ENCODE data around the gene TTC22. TPM values are rescaled to one million over a fixed set of nuclear protein-coding genes. Genes with fewer than 3 reads are reported as not detected.

Gene TTC22
- total RNA-seq, 4 donors from 2014 or later, result 0.10 to 0.24 (median 0.13) TPM; not detected in 1

DNA sequence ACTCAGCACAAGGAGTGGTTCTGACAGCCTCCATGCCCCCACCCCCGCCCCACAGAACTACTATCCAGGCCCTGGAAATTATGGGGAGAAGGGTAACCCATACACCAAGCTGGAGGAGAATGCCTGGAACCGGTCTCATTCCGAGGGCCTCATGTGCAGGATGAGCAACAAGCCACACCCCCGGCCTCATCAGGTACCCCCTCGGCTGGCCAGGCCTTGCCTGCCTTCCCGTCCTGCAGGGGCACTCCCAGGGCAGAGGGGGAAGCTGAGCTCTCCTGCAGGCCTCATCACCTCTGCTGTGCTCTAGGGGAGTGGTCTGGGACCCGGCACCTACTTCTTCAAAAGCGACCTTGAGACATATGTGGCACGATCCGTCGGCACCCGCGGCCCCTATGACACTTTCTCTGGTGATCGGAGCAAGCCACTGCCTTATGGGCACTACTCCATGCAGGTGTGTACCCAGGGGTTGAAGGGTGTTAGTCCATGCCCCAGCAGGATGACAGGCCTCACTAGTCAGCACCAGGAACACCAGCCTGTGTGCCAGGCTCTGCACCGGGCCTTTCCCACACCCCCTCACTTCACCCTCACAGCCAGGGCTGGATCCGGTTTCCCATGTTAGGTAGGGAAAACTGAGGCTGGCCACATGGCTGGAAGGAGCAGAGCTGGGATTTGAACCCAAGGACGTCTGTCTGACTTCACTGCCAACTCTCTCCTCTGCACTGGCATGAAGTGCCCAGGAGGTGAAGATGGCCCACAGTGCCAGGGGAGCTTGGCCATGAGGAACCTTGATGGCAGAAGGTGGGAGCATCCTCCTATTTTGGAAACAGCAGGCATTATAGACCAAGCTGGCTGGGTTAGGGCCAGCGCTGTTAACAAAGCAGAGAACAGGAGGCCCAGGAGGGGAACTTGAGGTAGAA is 10.9 kb upstream of the TTC22 start:
- no peaks in the 10 kb centered on the region for H3K4me1 ChIP-seq
- no peak for TF ChIP-seq POLR2A (IDR thresholded peaks at IDR 0.05)
- TF ChIP-seq, protein P1, sequence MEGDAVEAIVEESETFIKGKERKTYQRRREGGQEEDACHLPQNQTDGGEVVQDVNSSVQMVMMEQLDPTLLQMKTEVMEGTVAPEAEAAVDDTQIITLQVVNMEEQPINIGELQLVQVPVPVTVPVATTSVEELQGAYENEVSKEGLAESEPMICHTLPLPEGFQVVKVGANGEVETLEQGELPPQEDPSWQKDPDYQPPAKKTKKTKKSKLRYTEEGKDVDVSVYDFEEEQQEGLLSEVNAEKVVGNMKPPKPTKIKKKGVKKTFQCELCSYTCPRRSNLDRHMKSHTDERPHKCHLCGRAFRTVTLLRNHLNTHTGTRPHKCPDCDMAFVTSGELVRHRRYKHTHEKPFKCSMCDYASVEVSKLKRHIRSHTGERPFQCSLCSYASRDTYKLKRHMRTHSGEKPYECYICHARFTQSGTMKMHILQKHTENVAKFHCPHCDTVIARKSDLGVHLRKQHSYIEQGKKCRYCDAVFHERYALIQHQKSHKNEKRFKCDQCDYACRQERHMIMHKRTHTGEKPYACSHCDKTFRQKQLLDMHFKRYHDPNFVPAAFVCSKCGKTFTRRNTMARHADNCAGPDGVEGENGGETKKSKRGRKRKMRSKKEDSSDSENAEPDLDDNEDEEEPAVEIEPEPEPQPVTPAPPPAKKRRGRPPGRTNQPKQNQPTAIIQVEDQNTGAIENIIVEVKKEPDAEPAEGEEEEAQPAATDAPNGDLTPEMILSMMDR (IDR thresholded peaks at IDR 0.05 in 4 of 5, conservative IDR thresholded peaks at IDR 0.05 in 1 of 5), result no peak
- H3K27ac ChIP-seq, result no peak overlapping the region
- DNase-seq (no peak), ATAC-seq (no peak)
- H3K9me3 ChIP-seq, result no peaks in the 10 kb centered on the region
- in situ Hi-C loops (cut with MboI; ENCODE audit: low sequenced_read_pairs in 4 of 4) (loop anchor here in 1 of 4 donors (25.0 kb wide), 1 partner anchor 700 kb away; no protein-coding TSS in a partner anchor), intact Hi-C loops (cut with DNase I; ENCODE audit: low total_unique reads) (loop anchor here (5.0 kb wide), 1 partner anchor 140 kb away; no protein-coding TSS in a partner anchor)
- H3K4me3 ChIP-seq, result no peak overlapping the region
- no peaks in the 10 kb centered on the region for H3K36me3 ChIP-seq
- H3K27me3 ChIP-seq, result no peaks in the 10 kb centered on the region

DNA sequence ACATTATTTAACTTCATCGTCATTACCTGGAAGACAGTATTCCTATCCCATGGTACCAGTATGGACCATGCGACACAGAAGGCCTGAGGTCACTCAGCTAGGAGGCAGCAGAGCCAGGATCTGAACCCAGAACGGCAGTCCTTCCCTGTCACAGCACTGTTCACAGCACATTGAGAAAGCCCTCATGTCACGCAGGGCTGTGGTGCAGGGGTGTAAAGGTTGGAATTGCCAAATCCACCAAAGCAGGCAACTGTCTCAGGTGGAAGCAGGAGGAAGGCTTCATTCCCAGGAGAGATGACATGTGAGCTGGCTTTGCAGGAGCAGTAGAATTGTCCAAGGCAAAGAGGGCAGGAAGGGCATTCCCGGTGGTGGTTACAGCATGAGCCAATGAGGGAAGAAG is 9.9 kb upstream of the TTC22 start:
- intact Hi-C loops (cut with DNase I; ENCODE audit: low total_unique reads), result loop anchor here (5.0 kb wide), 1 partner anchor 139 kb away; no protein-coding TSS in a partner anchor
- Histone ChIP-seq H3K36me3 (no peaks in the 10 kb centered on the region), H3K9me3 (no peaks in the 10 kb centered on the region), H3K4me1 (no peaks in the 10 kb centered on the region), H3K27me3 (no peaks in the 10 kb centered on the region), H3K4me3 (no peak overlapping the region), H3K27ac (no peak overlapping the region)
- in situ Hi-C loops (cut with MboI; ENCODE audit: low sequenced_read_pairs in 4 of 4), result loop anchor here in 1 of 4 donors (25.0 kb wide), 1 partner anchor 699 kb away; no protein-coding TSS in a partner anchor
- ATAC-seq (no peak), DNase-seq (no peak)
- TF ChIP-seq POLR2A (IDR thresholded peaks at IDR 0.05), result no peak
- TF ChIP-seq, protein P1 (IDR thresholded peaks at IDR 0.05 in 4 of 5, conservative IDR thresholded peaks at IDR 0.05 in 1 of 5), result no peak

DNA sequence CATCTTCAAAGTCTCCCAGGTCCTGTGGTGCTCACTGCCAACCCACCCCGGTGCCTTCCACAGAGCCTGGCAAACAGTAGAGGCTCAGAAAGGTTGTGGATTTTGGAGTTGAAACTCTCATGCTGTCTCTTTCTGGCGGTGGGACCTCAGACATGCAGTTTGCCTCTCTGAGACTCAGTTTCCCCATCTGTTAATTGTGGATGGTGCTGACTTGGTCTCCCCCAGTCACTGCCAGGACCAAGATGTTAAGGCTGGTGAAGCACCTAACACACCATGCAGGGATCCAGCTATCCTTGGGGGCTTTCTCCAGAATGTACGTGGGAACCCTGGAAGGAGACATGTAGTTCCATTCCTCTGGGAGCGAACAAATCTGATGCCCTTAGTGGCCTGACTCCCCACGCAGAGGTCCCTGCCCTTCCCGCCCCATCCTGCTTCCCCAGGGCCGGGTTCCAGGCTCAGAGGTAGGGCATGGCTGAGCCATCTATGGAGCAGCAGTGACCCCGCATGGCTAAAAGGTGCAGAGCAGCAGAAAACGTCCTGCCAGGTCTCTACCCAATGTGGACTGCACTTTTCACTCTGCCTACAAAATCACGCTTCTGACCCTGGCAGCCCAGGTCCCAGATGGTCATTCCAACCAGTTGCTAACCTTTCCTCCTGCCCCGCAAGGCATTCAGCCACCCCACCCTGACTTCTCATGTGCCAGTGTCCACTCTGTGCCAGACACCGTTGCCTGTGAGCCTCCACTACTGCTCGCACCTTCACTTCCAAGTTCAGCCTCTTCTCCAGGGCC is 9.2 kb upstream of the TTC22 start:
- H3K27ac ChIP-seq, result no peak overlapping the region

DNA sequence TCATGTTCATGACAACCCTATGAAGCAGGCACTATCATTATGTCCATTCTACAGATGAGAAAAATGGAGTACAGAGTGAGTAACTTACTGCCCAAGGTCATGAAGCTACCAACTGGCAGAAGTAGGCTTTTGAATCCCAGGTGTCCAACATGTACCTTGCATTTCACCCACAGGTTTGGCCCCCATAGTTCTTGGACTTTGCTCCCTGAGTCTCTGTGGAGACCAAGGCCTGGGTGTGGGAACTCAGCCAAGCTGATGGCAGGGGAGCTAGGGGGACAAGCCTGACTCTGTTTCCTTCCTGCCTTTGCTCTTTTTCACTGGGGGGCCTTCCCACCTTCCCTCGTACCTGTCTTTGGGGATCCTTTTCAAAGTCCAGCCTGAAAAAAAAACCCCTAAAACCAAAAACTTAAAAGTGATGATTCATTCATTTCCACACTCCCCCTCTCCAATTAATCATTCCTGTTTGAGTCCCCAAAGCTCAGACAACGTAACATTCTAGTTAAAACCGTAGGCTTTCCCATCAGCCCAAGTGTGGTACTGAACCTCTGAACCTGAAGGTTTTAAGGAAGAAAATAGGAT is 8.5 kb upstream of the TTC22 start:
- in situ Hi-C loops (cut with MboI; ENCODE audit: low sequenced_read_pairs in 4 of 4), result loop anchor here in 1 of 4 donors (25.0 kb wide), 1 partner anchor 697 kb away; no protein-coding TSS in a partner anchor
- no peak for ATAC-seq
- Histone ChIP-seq H3K9me3 (no peaks in the 10 kb centered on the region), H3K27me3 (no peaks in the 10 kb centered on the region), H3K4me3 (no peak overlapping the region), H3K27ac (no peak overlapping the region), H3K36me3 (no peaks in the 10 kb centered on the region), H3K4me1 (no peaks in the 10 kb centered on the region)
- no peak for DNase-seq
- no peak for TF ChIP-seq POLR2A (IDR thresholded peaks at IDR 0.05)
- intact Hi-C loops (cut with DNase I; ENCODE audit: low total_unique reads), result loop anchor here (1.0 to 5.0 kb wide), 2 partner anchors 137 to 688 kb away; no protein-coding TSS in a partner anchor

More for the DNA sequence above, 9.2 kb upstream of the TTC22 start:
- in situ Hi-C loops (cut with MboI; ENCODE audit: low sequenced_read_pairs in 4 of 4) (loop anchor here in 1 of 4 donors (25.0 kb wide), 1 partner anchor 698 kb away; no protein-coding TSS in a partner anchor), intact Hi-C loops (cut with DNase I; ENCODE audit: low total_unique reads) (loop anchor here (1.0 to 5.0 kb wide), 2 partner anchors 138 to 689 kb away; no protein-coding TSS in a partner anchor)
- H3K4me3 ChIP-seq, result no peak overlapping the region
- TF ChIP-seq POLR2A (IDR thresholded peaks at IDR 0.05), result no peak
- TF ChIP-seq, protein P1 (IDR thresholded peaks at IDR 0.05 in 4 of 5, conservative IDR thresholded peaks at IDR 0.05 in 1 of 5), result peak; percentile 59 to 80 (median 73)
- DNase-seq, result no peak
- no peaks in the 10 kb centered on the region for H3K4me1 ChIP-seq
- no peaks in the 10 kb centered on the region for H3K9me3 ChIP-seq
- H3K36me3 ChIP-seq, result no peaks in the 10 kb centered on the region
- peak; percentile 79 to 81 for ATAC-seq
- no peaks in the 10 kb centered on the region for H3K27me3 ChIP-seq
